PFSK-1 (cell line): Measurements from ENCODE around the gene PPARA.

ENCODE experiments used
- POLR2AphosphoS5 ChIP-seq: IDR thresholded peaks from 2 replicates; pipeline ENCODE4 v1.6.1; 2012; ENCODE audit warnings: low read depth, mild to moderate bottlenecking, control low read depth, low read length, moderate library complexity
- TAF1 ChIP-seq: IDR thresholded peaks from 2 replicates; pipeline ENCODE4 v1.6.1; 2012; ENCODE audit warnings: low read length, control low read depth, borderline replicate concordance; ENCODE audit not compliant: insufficient read depth

GRCh38 chr22:46290843-46291785 is 140.8 kb downstream of the PPARA start:
- no peak for TF ChIP-seq POLR2AphosphoS5
- no peak for TF ChIP-seq TAF1
